Kidney epithelial cell (primary cell): ENCODE measurements around the gene TAF4B. TPM values are rescaled to one million over a fixed set of nuclear protein-coding genes. Genes with fewer than 3 reads are reported as not detected.

Experiments
- DNase-seq: peaks from one replicate; pipeline ENCODE4 v3.0.0-alpha.2; 2010; ENCODE audit warnings: low read depth
- H3K27me3 ChIP-seq: 2 replicates; pipeline ENCODE4 v1.6.0; 2011; ENCODE audit warnings: low read length; ENCODE audit not compliant: control insufficient read depth, insufficient read depth
- H3K36me3 ChIP-seq: 2 replicates; pipeline ENCODE4 v1.5.1; 2011; ENCODE audit warnings: low read length; ENCODE audit not compliant: control insufficient read depth, insufficient read depth
- H3K4me3 ChIP-seq: 2 replicates; pipeline ENCODE4 v1.5.1; 2011; ENCODE audit warnings: low read depth, mild to moderate bottlenecking, control low read depth, low read length
- CTCF ChIP-seq: IDR thresholded peaks from 2 replicates; pipeline ENCODE4 v1.5.1; 2011; ENCODE audit warnings: mild to moderate bottlenecking, moderate library complexity, low read length, control low read depth, inconsistent platforms; ENCODE audit not compliant: insufficient read depth, poor library complexity, severe bottlenecking
- total RNA-seq: library from RNA; depleted of rRNA; stranded (reverse); fragments of >200 nt; gene quantifications from 2 replicates; pipeline ENCODE4 v1.2.3, GENCODE V29; 2015

The TAF4B gene
- total RNA-seq, 1 donor from 2014 or later, result 6.9 TPM

- no peaks in the 10 kb centered on the region for H3K36me3 ChIP-seq
- no peaks in the 10 kb centered on the region for H3K27me3 ChIP-seq
- no peak for DNase-seq
- no peak for TF ChIP-seq CTCF
- H3K4me3 ChIP-seq, result no peak overlapping the region
Observed at GRCh38 chr18:26386441-26386840, 160.2 kb downstream of the TAF4B start.

- no peak for DNase-seq
- TF ChIP-seq CTCF, result no peak
- Histone ChIP-seq H3K4me3 (no peak overlapping the region), H3K36me3 (no peaks in the 10 kb centered on the region), H3K27me3 (no peaks in the 10 kb centered on the region)
Observed at GRCh38 chr18:26394047-26394654, 167.9 kb downstream of the TAF4B start.

GRCh38 chr18:26397019-26397418 is 170.8 kb downstream of the TAF4B start:
- no peak for TF ChIP-seq CTCF
- Histone ChIP-seq H3K36me3 (no peaks in the 10 kb centered on the region), H3K27me3 (no peaks in the 10 kb centered on the region)

GRCh38 chr18:26403491-26403890 is 177.2 kb downstream of the TAF4B start:
- H3K4me3 ChIP-seq, result no peak overlapping the region
- DNase-seq, result no peak
- no peaks in the 10 kb centered on the region for H3K27me3 ChIP-seq
- H3K36me3 ChIP-seq, result no peaks in the 10 kb centered on the region
- TF ChIP-seq CTCF, result no peak

More at GRCh38 chr18:26397019-26397418, 170.8 kb downstream of the TAF4B start:
- H3K4me3 ChIP-seq, result no peak overlapping the region
- no peak for DNase-seq

GRCh38 chr18:26405190-26405801 is 179.1 kb downstream of the TAF4B start:
- Histone ChIP-seq H3K27me3 (no peaks in the 10 kb centered on the region), H3K4me3 (no peak overlapping the region), H3K36me3 (no peaks in the 10 kb centered on the region)
- peak; percentile 75 for TF ChIP-seq CTCF
- no peak for DNase-seq

GRCh38 chr18:26406324-26406723 is 180.1 kb downstream of the TAF4B start:
- Histone ChIP-seq H3K36me3 (no peaks in the 10 kb centered on the region), H3K27me3 (no peaks in the 10 kb centered on the region), H3K4me3 (no peak overlapping the region)
- DNase-seq, result no peak
- no peak for TF ChIP-seq CTCF
